Naive thymus-derived CD8-positive, alpha-beta T cell (primary cell): ENCODE measurements around the gene MFSD6L. TPM values are rescaled to one million over a fixed set of nuclear protein-coding genes. Genes with fewer than 3 reads are reported as not detected.

ENCODE experiments used
- ATAC-seq, 2 donors: fragments of 150-1000 bp; cut with Tn5 transposase in 1 of 2; sonication (Bioruptor Pico), chemical (Tn5 transposase) in 1 of 2; 1 replicate in 1 of 2; 2 replicates in 1 of 2; pipeline ENCODE4 v1.10.0; 2021; ENCODE audit warnings: mild to moderate bottlenecking in 2 of 2, moderate library complexity in 2 of 2
- POLR2A ChIA-PET: fragments of 350-600 bp; sonication (Branson Sonifier 250); formaldehyde crosslinking; loops from one replicate; lab custom pipeline; 2021; ENCODE audit warnings: antibody characterized with exemption; lab: Charles Lee
- DNase-seq, 10 donors: peaks; one replicate each; pipeline versions ENCODE4 v3.0.0 to v3.0.0-alpha.2; 2020 to 2022
- H3K27ac Mint-ChIP-seq, 10 donors: one replicate each; pipeline ENCODE4 v1.8.0; 2020 to 2022; ENCODE audit warnings: mild to moderate bottlenecking in 10 of 10, mixed read lengths in 10 of 10, moderate library complexity in 4 of 10, inconsistent platforms in 1 of 10
- H3K27me3 Mint-ChIP-seq, 5 donors: one replicate each; pipeline ENCODE4 v1.8.0; 2021 to 2022; ENCODE audit warnings: mixed read lengths in 5 of 5
- H3K36me3 Mint-ChIP-seq, 3 donors: one replicate each; pipeline ENCODE4 v1.8.0; 2020 to 2022; ENCODE audit warnings: mixed read lengths in 3 of 3, mild to moderate bottlenecking in 2 of 3, inconsistent platforms in 1 of 3
- H3K4me1 Mint-ChIP-seq, 4 donors: one replicate each; pipeline ENCODE4 v1.8.0; 2021 to 2022; ENCODE audit warnings: mixed read lengths in 4 of 4
- H3K4me3 Mint-ChIP-seq, 10 donors: one replicate each; pipeline ENCODE4 v1.8.0; 2020 to 2022; ENCODE audit warnings: mild to moderate bottlenecking in 10 of 10, mixed read lengths in 10 of 10, moderate library complexity in 6 of 10, inconsistent platforms in 1 of 10
- H3K9me3 Mint-ChIP-seq, 9 donors: one replicate each; pipeline ENCODE4 v1.8.0; 2020 to 2022; ENCODE audit warnings: mixed read lengths in 9 of 9, mild to moderate bottlenecking in 3 of 9, inconsistent platforms in 1 of 9, moderate library complexity in 1 of 9
- polyA plus RNA-seq, 3 donors: library from polyadenylated mRNA; unstranded; fragments of 300-500 nt; fragmentation: Illumina TruSeq; gene quantifications; one replicate each; pipeline ENCODE4 v1.2.3, GENCODE V29; 2021
- total RNA-seq, 8 experiments: library from RNA in 2 of 8; stranded (reverse) in 2 of 8; gene quantifications; one replicate each; pipeline ENCODE4 v1.2.3 and lab custom pipeline; 2021 to 2026

Gene MFSD6L
- total and polyA plus RNA-seq, 5 experiments from 2014 or later, result 0.26 TPM; not detected in 4

DNA sequence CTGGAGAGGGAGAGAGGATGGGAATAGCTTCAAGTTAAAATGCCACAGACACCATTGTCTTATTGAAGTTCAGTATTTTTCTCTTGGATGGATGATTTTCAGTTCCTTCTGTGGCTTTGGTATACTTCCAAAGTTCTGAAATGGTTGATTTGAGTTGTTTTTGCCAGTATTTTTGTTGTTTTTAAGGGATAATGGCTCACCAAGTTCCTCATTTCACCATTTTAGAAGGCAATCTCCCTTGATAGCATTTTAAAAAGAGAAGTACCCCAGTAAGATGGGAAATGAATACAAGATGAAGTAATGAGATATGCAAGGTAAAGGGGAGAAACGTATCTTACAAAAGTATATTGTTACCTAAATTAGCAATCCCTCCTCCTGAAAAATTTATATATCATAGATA lies 22.3 kb downstream of the MFSD6L start:
- DNase-seq (no peak), ATAC-seq (no peak)
- H3K4me1 Mint-ChIP-seq, result no peaks in the 10 kb centered on the region
- POLR2A ChIA-PET, result no interaction called here
- no peak overlapping the region for H3K4me3 Mint-ChIP-seq
- peaks cover 8 to 28% (median 12%) of the 10 kb centered on the region in 5 donors for H3K27me3 Mint-ChIP-seq
- peaks cover 0 to 20% (median 14%) of the 10 kb centered on the region in 3 donors for H3K36me3 Mint-ChIP-seq
- no peak overlapping the region for H3K27ac Mint-ChIP-seq
- H3K9me3 Mint-ChIP-seq, result peaks cover 0 to 22% (median 12%) of the 10 kb centered on the region in 9 donors

DNA sequence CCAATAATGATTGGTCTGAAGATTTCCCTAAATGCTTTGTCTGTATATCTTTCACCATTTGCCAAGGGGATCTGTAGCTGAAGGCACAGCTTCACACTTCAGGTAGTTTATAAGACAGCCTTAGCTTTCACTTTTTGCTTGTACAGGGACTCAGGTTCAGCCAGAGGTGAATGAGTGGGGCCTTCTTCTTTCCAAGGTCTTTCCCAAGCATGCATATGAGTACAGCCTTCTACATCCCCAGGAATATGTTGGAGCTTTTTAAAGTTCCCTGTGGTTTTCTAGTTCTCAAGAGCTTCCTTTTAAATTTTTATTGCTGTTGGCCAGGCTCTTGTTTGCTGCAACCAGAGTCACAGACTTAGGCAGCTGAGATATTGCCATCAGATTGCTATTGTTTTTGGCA lies 22.9 kb downstream of the MFSD6L start:
- no peak for DNase-seq
- H3K27me3 Mint-ChIP-seq, result peaks cover 8 to 28% (median 12%) of the 10 kb centered on the region in 5 donors
- H3K27ac Mint-ChIP-seq, result no peak overlapping the region
- ATAC-seq, result no peak
- POLR2A ChIA-PET, result no interaction called here
- H3K9me3 Mint-ChIP-seq, result peaks cover 0 to 22% (median 12%) of the 10 kb centered on the region in 9 donors
- H3K4me3 Mint-ChIP-seq, result no peak overlapping the region
- peaks cover 0 to 20% (median 14%) of the 10 kb centered on the region in 3 donors for H3K36me3 Mint-ChIP-seq
- no peaks in the 10 kb centered on the region for H3K4me1 Mint-ChIP-seq

DNA sequence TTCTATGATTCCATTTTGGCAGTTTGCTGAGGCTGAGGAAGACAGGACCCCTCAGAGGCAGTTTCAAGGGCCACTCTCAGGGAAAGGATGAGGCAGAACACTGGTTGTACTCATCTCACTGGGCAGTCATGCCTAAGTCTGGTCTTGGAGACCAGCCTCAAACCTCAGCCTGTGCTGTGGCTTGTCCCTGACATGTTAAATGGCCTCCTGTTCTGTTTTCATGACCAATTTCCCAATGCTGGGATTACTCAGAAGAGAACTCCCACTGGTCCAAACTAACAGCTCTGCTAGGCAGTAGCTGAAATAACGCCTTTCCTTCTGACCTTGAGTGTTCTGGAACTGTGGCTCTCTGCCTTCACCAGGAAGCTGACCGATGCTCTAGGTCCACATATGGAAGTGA lies 32.4 kb downstream of the MFSD6L start:
- no peak overlapping the region for H3K27ac Mint-ChIP-seq
- H3K4me1 Mint-ChIP-seq, result no peaks in the 10 kb centered on the region
- POLR2A ChIA-PET, result interaction anchor here (0.6 kb wide), 1 partner anchor 26 kb away, joined by 3 read pairs; no protein-coding TSS in a partner anchor
- no peaks in the 10 kb centered on the region for H3K36me3 Mint-ChIP-seq
- H3K4me3 Mint-ChIP-seq, result no peak overlapping the region
- H3K9me3 Mint-ChIP-seq, result peaks cover 0 to 3% (median 0%) of the 10 kb centered on the region in 9 donors
- H3K27me3 Mint-ChIP-seq, result peaks cover 3 to 13% (median 8%) of the 10 kb centered on the region in 5 donors
- DNase-seq (no peak), ATAC-seq (no peak)

DNA sequence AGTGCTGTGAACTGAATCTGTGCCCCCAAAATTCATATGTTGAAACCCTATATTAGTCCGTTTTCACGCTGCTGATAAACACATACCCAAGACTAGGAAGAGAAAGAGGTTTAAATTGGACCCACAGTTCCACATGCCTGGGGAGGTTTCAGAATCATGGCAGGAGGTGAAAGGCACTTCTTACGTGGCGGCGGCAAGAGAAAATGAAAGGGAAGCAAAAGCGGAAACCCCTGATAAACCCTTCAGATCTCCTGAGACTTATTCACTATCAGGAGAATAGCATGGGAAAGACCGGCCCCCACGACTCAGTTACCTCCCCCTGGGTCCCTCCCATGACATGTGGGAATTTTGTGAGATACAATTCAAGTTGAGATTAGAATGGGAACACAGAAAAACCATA lies 37.2 kb downstream of the MFSD6L start:
- DNase-seq (no peak), ATAC-seq (no peak)
- Mint-ChIP-seq H3K9me3 (peaks cover 0 to 3% (median 0%) of the 10 kb centered on the region in 9 donors), H3K36me3 (no peaks in the 10 kb centered on the region), H3K27ac (peak overlapping the region in 1 of 10 donors; percentile 1), H3K4me3 (no peak overlapping the region), H3K27me3 (peaks cover 0 to 13% (median 6%) of the 10 kb centered on the region in 5 donors), H3K4me1 (no peaks in the 10 kb centered on the region)
- POLR2A ChIA-PET, result no interaction called here

GRCh38 chr17:8758137-8758596 lies 41.0 kb downstream of the MFSD6L start, which contains the start of gene SPDYE4:
TSS of gene SPDYE4 (minus strand) at chr17:8758546. CDS start at chr17:8758382, 164 bp downstream.
- no peaks in the 10 kb centered on the region for H3K36me3 Mint-ChIP-seq
- H3K9me3 Mint-ChIP-seq, result peaks cover 0 to 3% (median 0%) of the 10 kb centered on the region in 9 donors
- peak within 1 kb of the TSS in 2 of 10 donors; percentile 16 to 18 for H3K27ac Mint-ChIP-seq
- DNase-seq (no peak), ATAC-seq (no peak)
- POLR2A ChIA-PET, result interaction anchor here (0.7 kb wide), 1 partner anchor 115 kb away, joined by 3 read pairs; no protein-coding TSS in a partner anchor
- peaks cover 6 to 32% (median 14%) of the 10 kb centered on the region in 5 donors for H3K27me3 Mint-ChIP-seq
- no peak within 1 kb of the TSS for H3K4me3 Mint-ChIP-seq
- H3K4me1 Mint-ChIP-seq, result peaks cover 0 to 3% (median 0%) of the 10 kb centered on the region in 4 donors

DNA sequence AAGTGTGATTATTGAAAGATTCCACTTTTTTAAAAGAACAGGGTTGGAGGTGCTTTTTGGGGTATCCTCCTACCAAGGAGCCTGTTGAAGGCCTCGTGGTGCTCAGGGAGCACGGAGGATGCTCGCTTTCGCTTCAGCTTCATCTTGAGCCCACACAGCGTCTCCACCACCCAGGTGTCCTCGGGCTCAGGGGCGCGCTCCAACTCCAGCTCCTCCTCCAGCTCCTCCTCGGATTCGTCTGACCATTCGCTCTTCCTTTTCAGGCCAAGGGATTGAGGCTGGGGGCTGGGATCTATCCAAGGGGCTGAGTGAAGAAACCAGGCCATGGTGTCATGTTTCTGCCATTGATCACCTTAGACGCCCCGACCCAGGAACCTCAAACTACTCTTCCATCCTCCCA lies 42.0 kb downstream of the MFSD6L start:
- ATAC-seq (no peak), DNase-seq (no peak)
- Mint-ChIP-seq H3K4me3 (no peak overlapping the region), H3K27me3 (peaks cover 6 to 32% (median 14%) of the 10 kb centered on the region in 5 donors), H3K4me1 (peaks cover 0 to 3% (median 0%) of the 10 kb centered on the region in 4 donors), H3K27ac (no peak overlapping the region), H3K9me3 (no peaks in the 10 kb centered on the region), H3K36me3 (no peaks in the 10 kb centered on the region)
- POLR2A ChIA-PET, result no interaction called here

DNA sequence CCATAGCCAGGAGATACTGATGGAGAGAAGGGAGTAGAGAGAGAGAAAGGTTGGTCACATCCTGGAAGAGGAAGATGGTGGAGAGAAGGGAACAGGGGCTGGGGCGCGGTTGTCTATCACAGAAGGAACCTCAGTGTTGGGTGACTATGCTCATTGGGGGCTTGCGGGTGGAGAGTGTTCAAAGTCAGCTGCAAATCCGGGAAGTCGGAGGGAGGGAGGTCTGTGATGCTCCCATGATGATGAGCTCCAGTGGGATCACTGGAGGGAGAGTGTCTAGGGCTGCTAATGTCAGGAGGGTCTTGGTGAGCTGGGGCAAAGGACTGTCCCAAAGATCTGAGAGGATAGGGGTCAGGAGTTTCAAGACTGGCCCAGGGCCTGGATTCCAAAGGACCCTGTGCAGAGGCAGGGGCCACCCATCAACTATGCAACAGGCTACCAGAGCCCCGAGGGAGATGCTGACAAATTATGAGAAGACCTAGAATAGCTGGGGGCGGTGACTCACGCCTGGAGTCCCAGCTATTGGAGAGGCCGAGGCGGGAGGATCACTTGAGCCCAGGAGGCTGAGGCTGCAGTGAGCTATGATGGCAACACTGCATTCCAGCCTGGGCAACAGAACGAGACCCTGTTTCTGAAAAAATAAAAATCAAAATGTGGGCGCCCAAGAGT lies 43.4 kb downstream of the MFSD6L start:
- peak overlapping the region in 1 of 10 donors; percentile 5 for H3K27ac Mint-ChIP-seq
- H3K9me3 Mint-ChIP-seq, result no peaks in the 10 kb centered on the region
- ATAC-seq (no peak), DNase-seq (no peak)
- H3K4me1 Mint-ChIP-seq, result peaks cover 0 to 3% (median 0%) of the 10 kb centered on the region in 4 donors
- no peaks in the 10 kb centered on the region for H3K36me3 Mint-ChIP-seq
- H3K27me3 Mint-ChIP-seq, result peaks cover 6 to 32% (median 14%) of the 10 kb centered on the region in 5 donors
- POLR2A ChIA-PET, result no interaction called here
- H3K4me3 Mint-ChIP-seq, result no peak overlapping the region

- H3K27me3 Mint-ChIP-seq, result peaks cover 6 to 32% (median 14%) of the 10 kb centered on the region in 5 donors
- ATAC-seq, result no peak
- H3K4me3 Mint-ChIP-seq, result no peak overlapping the region
Measured at GRCh38 chr17:8754890-8755289, 44.3 kb downstream of the MFSD6L start.

DNA sequence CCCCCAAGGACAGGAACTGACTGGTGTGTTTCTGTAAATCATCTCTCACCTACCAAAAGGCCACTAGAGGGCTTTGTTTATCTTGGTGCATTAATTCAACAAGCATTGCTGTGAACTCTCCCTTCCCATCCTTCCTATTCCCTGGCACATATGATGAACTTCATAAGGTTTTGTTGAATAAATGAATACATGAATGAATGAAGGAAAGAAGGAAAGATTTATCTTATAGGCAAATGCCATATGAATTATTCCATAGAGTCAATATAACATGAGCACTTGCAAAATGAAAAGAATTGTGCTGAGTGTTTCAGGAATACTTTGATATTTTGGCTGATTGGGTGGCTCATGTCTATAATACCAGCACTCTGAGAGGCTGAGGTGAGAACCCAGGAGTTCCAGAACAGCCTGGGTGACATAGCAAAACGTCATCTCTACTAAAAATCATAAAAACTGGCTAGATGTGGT lies 45.2 kb downstream of the MFSD6L start:
- Mint-ChIP-seq H3K27ac (no peak overlapping the region), H3K27me3 (peaks cover 6 to 32% (median 15%) of the 10 kb centered on the region in 5 donors), H3K36me3 (no peaks in the 10 kb centered on the region), H3K4me1 (peaks cover 0 to 3% (median under 1%) of the 10 kb centered on the region in 4 donors), H3K9me3 (no peaks in the 10 kb centered on the region), H3K4me3 (no peak overlapping the region)
- DNase-seq (peak in 1 of 10 donors; percentile 11), ATAC-seq (no peak)
- POLR2A ChIA-PET, result no interaction called here

More at GRCh38 chr17:8754890-8755289, 44.3 kb downstream of the MFSD6L start:
- Mint-ChIP-seq H3K36me3 (no peaks in the 10 kb centered on the region), H3K9me3 (no peaks in the 10 kb centered on the region), H3K4me1 (peaks cover 0 to 3% (median 0%) of the 10 kb centered on the region in 4 donors), H3K27ac (no peak overlapping the region)
- POLR2A ChIA-PET, result no interaction called here
- DNase-seq, result no peak

- POLR2A ChIA-PET, result no interaction called here
- peaks cover 6 to 32% (median 15%) of the 10 kb centered on the region in 5 donors for H3K27me3 Mint-ChIP-seq
- H3K27ac Mint-ChIP-seq, result no peak overlapping the region
- DNase-seq (no peak), ATAC-seq (no peak)
- no peaks in the 10 kb centered on the region for H3K9me3 Mint-ChIP-seq
- no peaks in the 10 kb centered on the region for H3K36me3 Mint-ChIP-seq
- H3K4me1 Mint-ChIP-seq, result peaks cover 0 to 6% (median 2%) of the 10 kb centered on the region in 4 donors
- H3K4me3 Mint-ChIP-seq, result no peak overlapping the region
Measured at GRCh38 chr17:8753136-8753975, 45.8 kb downstream of the MFSD6L start.

DNA sequence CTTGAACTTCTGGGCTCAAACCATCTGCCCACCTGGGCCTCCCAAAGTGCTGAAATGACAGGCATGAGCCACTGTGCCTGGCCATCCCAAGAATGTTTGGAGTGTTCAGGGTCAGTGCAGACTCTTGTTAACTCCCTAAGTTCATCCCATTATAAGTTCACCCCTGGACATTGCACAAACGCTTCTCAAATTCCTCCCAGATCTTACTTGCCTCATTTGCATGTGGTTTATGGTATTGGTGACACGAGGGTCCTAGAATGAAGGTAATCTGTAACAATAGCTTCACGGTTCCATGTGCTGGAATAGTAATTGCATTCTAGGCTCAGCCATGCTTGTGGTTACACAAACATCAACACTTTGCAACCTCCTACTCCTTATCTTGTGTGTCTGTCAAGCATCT lies 49.5 kb downstream of the MFSD6L start:
- Mint-ChIP-seq H3K4me3 (no peak overlapping the region), H3K36me3 (no peaks in the 10 kb centered on the region), H3K9me3 (no peaks in the 10 kb centered on the region), H3K4me1 (peaks cover 8 to 23% (median 14%) of the 10 kb centered on the region in 4 donors), H3K27ac (no peak overlapping the region), H3K27me3 (peaks cover 0 to 5% (median 2%) of the 10 kb centered on the region in 5 donors)
- POLR2A ChIA-PET, result no interaction called here
- DNase-seq, result no peak
- ATAC-seq, result no peak

DNA sequence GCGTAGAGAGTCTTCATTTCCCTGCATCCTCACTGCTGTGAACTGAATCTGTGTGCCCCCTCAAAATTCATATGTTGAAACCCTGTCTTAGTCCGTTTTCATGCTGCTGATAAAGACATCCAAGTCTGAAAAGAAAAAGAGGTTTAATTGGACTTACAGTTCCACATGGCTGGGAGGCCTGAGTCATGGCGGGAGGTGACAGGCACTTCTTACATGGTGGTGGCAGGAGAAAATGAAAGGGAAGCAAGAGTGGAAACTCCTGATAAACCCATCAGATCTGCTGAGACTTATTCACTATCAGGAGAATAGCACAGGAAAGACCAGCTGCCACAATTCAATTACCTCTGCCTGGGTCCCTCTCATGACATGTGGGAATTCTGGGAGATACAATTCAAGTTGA lies 51.4 kb downstream of the MFSD6L start:
- Mint-ChIP-seq H3K4me3 (peak overlapping the region in 2 of 10 donors; percentile 32 to 39), H3K9me3 (no peaks in the 10 kb centered on the region), H3K36me3 (no peaks in the 10 kb centered on the region), H3K27ac (peak overlapping the region in 6 of 10 donors; percentile 52 to 88 (median 74)), H3K27me3 (peaks cover 0 to 1% (median 0%) of the 10 kb centered on the region in 5 donors), H3K4me1 (peaks cover 5 to 26% (median 17%) of the 10 kb centered on the region in 4 donors)
- ATAC-seq (no peak), DNase-seq (no peak)
- POLR2A ChIA-PET, result interaction anchor here (0.6 kb wide), 1 partner anchor 361 kb away, joined by 3 read pairs; no protein-coding TSS in a partner anchor
